Transverse colon (tissue), 4 donors: ENCODE measurements around the gene FAT4. TPM values are rescaled to one million over a fixed set of nuclear protein-coding genes. Genes with fewer than 3 reads are reported as not detected.

Experiments used
- DNase-seq: peaks from one replicate; pipeline ENCODE4 v3.0.0-alpha.2; 2019
- H3K27ac ChIP-seq, 4 donors: fragments of 200-600 bp; sonication (generic); 2 replicates each; pipeline ENCODE4 v1.5.1; 2016 to 2018; ENCODE audit warnings: inconsistent platforms in 4 of 4
- H3K27me3 ChIP-seq: fragments of 200-600 bp; sonication (generic); 2 replicates; pipeline ENCODE4 v1.5.1; 2017; ENCODE audit warnings: inconsistent platforms
- H3K36me3 ChIP-seq, 4 donors: fragments of 200-600 bp; sonication (generic); 2 replicates each; pipeline ENCODE4 v1.5.1; 2017 to 2019; ENCODE audit warnings: inconsistent platforms in 4 of 4
- H3K4me1 ChIP-seq, 4 donors: fragments of 200-600 bp; sonication (generic); 2 replicates each; pipeline ENCODE4 v1.5.1; 2017 to 2020; ENCODE audit warnings: inconsistent platforms in 4 of 4
- H3K4me3 ChIP-seq, 4 donors: fragments of 200-600 bp; sonication (generic); 1 replicate in 1 of 4; 2 replicates in 3 of 4; pipeline versions ENCODE4 v1.5.1 to v1.6.1; 2017 to 2019; ENCODE audit warnings: inconsistent platforms in 4 of 4
- H3K9me3 ChIP-seq, 2 donors: fragments of 200-600 bp; sonication (generic); 2 replicates each; pipeline ENCODE4 v1.5.1; 2017 to 2019; ENCODE audit warnings: inconsistent platforms in 2 of 2
- EP300 ChIP-seq: sonication (generic); formaldehyde crosslinking; IDR thresholded peaks from one replicate; pipeline ENCODE4 v1.6.1; 2017; ENCODE audit warnings: antibody characterized with exemption, low read depth
- POLR2A ChIP-seq: fragments of 450-650 bp; IDR thresholded peaks from one replicate; pipeline ENCODE4 v1.6.1; 2016; ENCODE audit warnings: antibody characterized with exemption, mild to moderate bottlenecking, moderate library complexity
- POLR2AphosphoS5 ChIP-seq, 3 donors: sonication (generic); formaldehyde crosslinking; IDR thresholded peaks; one replicate each; pipeline ENCODE4 v1.6.1; 2016; ENCODE audit warnings: antibody characterized with exemption in 3 of 3
- WGBS, 2 donors: methylation state at CpG; one replicate each; pipeline ENCODE4 v1.1.5; 2018; ENCODE audit warnings: low coverage in 1 of 2; 5-methylcytosine and 5-hydroxymethylcytosine counted together
- in situ Hi-C, 4 donors: fragments of 200-750 bp; cut with MboI; loops; one replicate each; pipeline versions ENCODE4 v1.15.0 to v1.15.1; 2017; ENCODE audit warnings: low sequenced_read_pairs in 3 of 4, low pct_ligation_motif_present in 1 of 4, low pct_unique_long_range_greater_than_20kb in 1 of 4
- intact Hi-C: fragments of 100-400 bp; cut with DNase I; formaldehyde crosslinking; loops from one replicate; pipeline ENCODE4 v1.15.1; 2023; ENCODE audit warnings: low total_unique reads
- total RNA-seq, 4 donors: library from RNA; depleted of rRNA; stranded (reverse); fragments of >200 nt; gene quantifications; one replicate each; pipeline ENCODE4 v1.1.0, GENCODE V29; 2016
- TF ChIP-seq, protein P1 (sequence below), 5 experiments: fragments of 200-600 bp in 3 of 5; fragments of 450-650 bp in 2 of 5; sonication (generic) in 3 of 5; IDR thresholded peaks; 1 replicate in 2 of 5; 2 replicates in 3 of 5; pipeline ENCODE4 v1.5.1; 2016 to 2017; ENCODE audit warnings: antibody characterized with exemption in 5 of 5, inconsistent platforms in 3 of 5, mild to moderate bottlenecking in 2 of 5, moderate library complexity in 1 of 5

Gene FAT4
- total RNA-seq, 4 donors from 2014 or later: 4.1 to 15.9 (median 9.3) TPM

DNA sequence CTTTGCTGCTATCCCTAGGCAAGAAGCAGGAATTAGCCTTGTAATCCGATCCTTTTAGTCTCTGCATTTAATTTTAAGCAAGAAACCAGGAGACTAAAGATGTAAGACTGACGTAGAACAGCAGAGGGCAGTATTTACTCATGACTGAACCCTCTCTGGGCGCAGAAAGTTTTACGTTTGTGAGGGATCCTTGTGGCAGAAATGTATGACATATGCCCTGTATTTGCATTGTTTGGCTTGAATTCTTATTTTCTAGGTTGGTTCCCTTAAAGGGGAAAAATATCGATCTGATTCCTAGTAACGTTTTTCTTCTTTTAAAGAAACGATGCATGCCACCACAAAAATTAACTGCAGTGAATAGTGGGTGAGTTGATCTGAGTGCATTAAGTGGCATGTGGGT is 1.3 kb upstream of the FAT4 start:
- WGBS, 2 donors: 0 to 2% methylated on average over 7 of the region's 7 CpGs
- Histone ChIP-seq H3K27me3 (peaks cover 45% of the 10 kb centered on the region), H3K27ac (peak overlapping the region in 3 of 4 donors; percentile 82 to 93 (median 93)), H3K36me3 (no peaks in the 10 kb centered on the region), H3K4me3 (no peak overlapping the region), H3K9me3 (no peaks in the 10 kb centered on the region), H3K4me1 (peaks cover 0 to 16% (median 7%) of the 10 kb centered on the region in 4 donors)
- DNase-seq: no peak
- in situ Hi-C loops (loop anchor here (5.0 to 25.0 kb wide), 3 partner anchors 424 to 431 kb away; no protein-coding TSS in a partner anchor), intact Hi-C loops (loop anchor here (10.0 kb wide), 1 partner anchor 161 kb away; no protein-coding TSS in a partner anchor)
- TF ChIP-seq EP300 (no peak), POLR2AphosphoS5 (IDR thresholded peaks at IDR 0.05) (no peak), POLR2A (no peak)
- TF ChIP-seq, protein P1, sequence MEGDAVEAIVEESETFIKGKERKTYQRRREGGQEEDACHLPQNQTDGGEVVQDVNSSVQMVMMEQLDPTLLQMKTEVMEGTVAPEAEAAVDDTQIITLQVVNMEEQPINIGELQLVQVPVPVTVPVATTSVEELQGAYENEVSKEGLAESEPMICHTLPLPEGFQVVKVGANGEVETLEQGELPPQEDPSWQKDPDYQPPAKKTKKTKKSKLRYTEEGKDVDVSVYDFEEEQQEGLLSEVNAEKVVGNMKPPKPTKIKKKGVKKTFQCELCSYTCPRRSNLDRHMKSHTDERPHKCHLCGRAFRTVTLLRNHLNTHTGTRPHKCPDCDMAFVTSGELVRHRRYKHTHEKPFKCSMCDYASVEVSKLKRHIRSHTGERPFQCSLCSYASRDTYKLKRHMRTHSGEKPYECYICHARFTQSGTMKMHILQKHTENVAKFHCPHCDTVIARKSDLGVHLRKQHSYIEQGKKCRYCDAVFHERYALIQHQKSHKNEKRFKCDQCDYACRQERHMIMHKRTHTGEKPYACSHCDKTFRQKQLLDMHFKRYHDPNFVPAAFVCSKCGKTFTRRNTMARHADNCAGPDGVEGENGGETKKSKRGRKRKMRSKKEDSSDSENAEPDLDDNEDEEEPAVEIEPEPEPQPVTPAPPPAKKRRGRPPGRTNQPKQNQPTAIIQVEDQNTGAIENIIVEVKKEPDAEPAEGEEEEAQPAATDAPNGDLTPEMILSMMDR (IDR thresholded peaks at IDR 0.05): peak; percentile 64 to 86 (median 71)

DNA sequence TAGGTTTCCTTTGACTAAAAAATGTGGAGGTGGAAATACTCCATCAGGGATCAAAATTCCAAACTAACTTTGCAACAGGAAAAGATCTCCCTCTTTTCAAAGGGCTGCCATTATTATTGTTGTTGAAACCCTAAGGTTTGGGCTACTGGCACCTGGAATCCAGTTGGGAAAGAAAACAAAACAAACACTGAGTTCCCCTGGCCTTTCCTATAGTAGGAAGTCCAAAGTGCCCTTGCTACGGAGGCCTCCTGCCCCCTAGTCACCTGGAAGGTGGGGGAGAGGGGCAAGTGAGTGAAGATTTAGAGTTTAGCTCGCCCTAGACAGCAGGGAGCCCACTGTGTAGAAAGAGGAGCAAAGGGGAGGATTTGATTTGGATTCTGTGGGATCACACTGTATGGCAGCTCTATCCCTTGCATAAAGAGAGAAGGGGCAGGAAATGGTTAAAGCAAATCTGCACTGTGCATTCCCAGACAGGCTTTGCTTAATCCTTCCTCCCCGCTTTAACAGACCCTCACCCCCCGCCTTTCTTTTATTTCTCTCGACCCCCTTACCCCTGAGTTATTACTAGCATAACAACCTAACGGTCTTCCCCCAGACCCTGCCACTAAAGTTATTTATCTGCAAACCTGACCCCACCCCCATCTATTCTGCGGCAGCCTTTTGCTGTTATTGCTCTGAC is 627 bp upstream of the FAT4 start:
- TF ChIP-seq POLR2A (no peak), EP300 (no peak), POLR2AphosphoS5 (IDR thresholded peaks at IDR 0.05) (no peak)
- TF ChIP-seq, protein P1 (IDR thresholded peaks at IDR 0.05): no peak
- Histone ChIP-seq H3K4me3 (peak overlapping the region in 3 of 4 donors; percentile 45 to 68 (median 68)), H3K36me3 (no peaks in the 10 kb centered on the region), H3K4me1 (peaks cover 0 to 16% (median 8%) of the 10 kb centered on the region in 4 donors), H3K9me3 (no peaks in the 10 kb centered on the region), H3K27me3 (peaks cover 45% of the 10 kb centered on the region), H3K27ac (peak overlapping the region; percentile 82 to 93 (median 88))
- WGBS, 2 donors: 9 to 10% methylated on average over 5 to 7 of the region's 7 CpGs
- no peak for DNase-seq
- in situ Hi-C loops (loop anchor here (5.0 to 25.0 kb wide), 3 partner anchors 423 to 431 kb away; no protein-coding TSS in a partner anchor), intact Hi-C loops (loop anchor here (10.0 kb wide), 1 partner anchor 161 kb away; no protein-coding TSS in a partner anchor)

DNA sequence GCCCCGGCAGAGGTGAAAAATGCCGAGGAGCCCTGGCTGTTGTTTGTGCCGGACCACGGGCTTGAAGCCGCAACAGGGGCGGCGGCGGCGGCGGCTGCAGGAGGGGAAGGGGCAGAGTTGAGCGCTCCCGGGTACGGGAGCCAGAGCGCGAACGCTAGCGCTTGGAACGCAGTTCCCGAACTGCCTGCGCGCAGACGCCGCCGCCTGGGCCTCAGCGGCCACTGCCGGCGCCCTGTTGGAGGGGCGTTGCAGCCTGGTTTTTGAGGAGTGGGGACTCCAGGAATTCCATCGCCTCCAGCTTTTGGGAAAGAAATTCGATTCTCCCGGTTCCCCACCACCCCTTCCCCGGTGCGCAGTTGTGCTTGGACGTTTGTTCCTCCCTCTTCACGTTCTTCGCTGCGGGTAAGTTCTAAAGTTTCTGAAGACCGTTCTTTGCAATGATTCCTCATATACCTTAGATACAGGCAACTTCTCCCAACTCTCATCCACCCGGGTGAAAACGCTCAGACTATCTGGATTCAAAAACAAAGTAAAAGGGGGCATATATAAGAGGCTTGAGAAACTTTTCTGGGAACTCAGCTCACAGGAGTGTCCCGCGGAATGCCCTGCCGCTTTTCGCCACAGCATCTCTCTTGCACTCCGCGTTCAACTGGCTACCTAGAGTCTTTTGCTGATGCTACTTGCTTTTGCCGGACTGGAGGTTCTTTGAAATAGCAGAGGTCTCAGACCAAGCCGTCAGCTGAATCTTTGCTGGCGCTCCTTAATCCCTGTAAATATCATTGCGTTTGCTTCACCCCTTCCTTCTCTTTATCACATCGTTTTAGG is 1.0 kb downstream of the FAT4 start:
- in situ Hi-C loops: loop anchor here in 3 of 4 donors (10.0 to 25.0 kb wide), 2 partner anchors 422 to 429 kb away; no protein-coding TSS in a partner anchor
- peak; percentile 13 for DNase-seq
- Histone ChIP-seq H3K27ac (peak overlapping the region; percentile 82 to 93 (median 88)), H3K27me3 (peaks cover 45% of the 10 kb centered on the region), H3K9me3 (no peaks in the 10 kb centered on the region), H3K4me1 (peaks cover 0 to 16% (median 9%) of the 10 kb centered on the region in 4 donors), H3K36me3 (no peaks in the 10 kb centered on the region), H3K4me3 (peak overlapping the region; percentile 45 to 69 (median 68))
- TF ChIP-seq POLR2AphosphoS5 (IDR thresholded peaks at IDR 0.05): no peak
- no peak for TF ChIP-seq EP300
- no peak for TF ChIP-seq POLR2A
- TF ChIP-seq, protein P1 (IDR thresholded peaks at IDR 0.05): no peak
- 4% methylated on average over 38 of the region's 51 CpGs; no CpG with 5 or more reads in 1 of the 2 donors for WGBS, 2 donors
- intact Hi-C loops: loop anchor here (10.0 kb wide), 1 partner anchor 159 kb away; no protein-coding TSS in a partner anchor

DNA sequence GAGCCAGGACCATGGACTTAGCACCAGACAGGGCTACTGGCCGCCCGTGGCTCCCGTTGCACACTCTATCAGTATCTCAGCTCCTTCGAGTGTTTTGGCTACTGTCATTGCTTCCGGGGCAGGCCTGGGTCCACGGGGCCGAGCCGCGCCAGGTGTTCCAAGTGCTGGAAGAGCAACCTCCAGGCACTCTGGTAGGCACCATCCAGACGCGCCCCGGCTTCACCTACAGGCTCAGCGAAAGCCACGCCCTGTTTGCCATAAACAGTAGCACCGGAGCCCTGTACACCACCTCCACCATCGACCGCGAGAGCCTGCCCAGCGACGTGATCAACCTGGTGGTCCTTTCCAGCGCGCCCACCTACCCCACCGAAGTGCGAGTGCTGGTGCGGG is 1.6 kb downstream of the FAT4 start:
- H3K27me3 ChIP-seq: peaks cover 45% of the 10 kb centered on the region
- WGBS, 2 donors: 5% methylated on average over 20 of the region's 25 CpGs; no CpG with 5 or more reads in 1 of the 2 donors
- H3K27ac ChIP-seq: peak overlapping the region; percentile 82 to 93 (median 88)
- peak; percentile 15 for DNase-seq
- no peaks in the 10 kb centered on the region for H3K36me3 ChIP-seq
- intact Hi-C loops (loop anchor here (10.0 kb wide), 1 partner anchor 158 kb away; no protein-coding TSS in a partner anchor), in situ Hi-C loops (loop anchor here in 3 of 4 donors (10.0 to 25.0 kb wide), 2 partner anchors 421 to 428 kb away; no protein-coding TSS in a partner anchor)
- no peak for TF ChIP-seq POLR2AphosphoS5 (IDR thresholded peaks at IDR 0.05)
- TF ChIP-seq, protein P1 (IDR thresholded peaks at IDR 0.05): no peak
- TF ChIP-seq EP300: no peak
- no peak for TF ChIP-seq POLR2A
- peaks cover 0 to 16% (median 9%) of the 10 kb centered on the region in 4 donors for H3K4me1 ChIP-seq
- H3K9me3 ChIP-seq: no peaks in the 10 kb centered on the region
- peak overlapping the region; percentile 45 to 69 (median 68) for H3K4me3 ChIP-seq
